Panc1 (cell line): ENCODE data around the gene NACA2.

Source experiments
- POLR2AphosphoS5 ChIP-seq: IDR thresholded peaks from 2 replicates; pipeline ENCODE4 v1.6.1; 2012; ENCODE audit warnings: mild to moderate bottlenecking, low read depth, low read length, moderate library complexity
- TF ChIP-seq, protein P1 (sequence below): fragments of 450-650 bp; IDR thresholded peaks from 2 replicates; pipeline ENCODE4 v1.5.1; 2017; ENCODE audit warnings: mild to moderate bottlenecking
- TF ChIP-seq, protein P2 (sequence below), 2 experiments: IDR thresholded peaks; 2 replicates each; pipeline ENCODE4 v1.6.1; 2011 to 2012; ENCODE audit warnings: low read depth in 2 of 2, control low read depth in 1 of 2, low read length in 1 of 2, mild to moderate bottlenecking in 1 of 2, moderate library complexity in 1 of 2; ENCODE audit not compliant: insufficient read depth in 1 of 2

GRCh38 chr17:61575983-61576382 is 15.0 kb downstream of the NACA2 start:
- TF ChIP-seq, protein P1, sequence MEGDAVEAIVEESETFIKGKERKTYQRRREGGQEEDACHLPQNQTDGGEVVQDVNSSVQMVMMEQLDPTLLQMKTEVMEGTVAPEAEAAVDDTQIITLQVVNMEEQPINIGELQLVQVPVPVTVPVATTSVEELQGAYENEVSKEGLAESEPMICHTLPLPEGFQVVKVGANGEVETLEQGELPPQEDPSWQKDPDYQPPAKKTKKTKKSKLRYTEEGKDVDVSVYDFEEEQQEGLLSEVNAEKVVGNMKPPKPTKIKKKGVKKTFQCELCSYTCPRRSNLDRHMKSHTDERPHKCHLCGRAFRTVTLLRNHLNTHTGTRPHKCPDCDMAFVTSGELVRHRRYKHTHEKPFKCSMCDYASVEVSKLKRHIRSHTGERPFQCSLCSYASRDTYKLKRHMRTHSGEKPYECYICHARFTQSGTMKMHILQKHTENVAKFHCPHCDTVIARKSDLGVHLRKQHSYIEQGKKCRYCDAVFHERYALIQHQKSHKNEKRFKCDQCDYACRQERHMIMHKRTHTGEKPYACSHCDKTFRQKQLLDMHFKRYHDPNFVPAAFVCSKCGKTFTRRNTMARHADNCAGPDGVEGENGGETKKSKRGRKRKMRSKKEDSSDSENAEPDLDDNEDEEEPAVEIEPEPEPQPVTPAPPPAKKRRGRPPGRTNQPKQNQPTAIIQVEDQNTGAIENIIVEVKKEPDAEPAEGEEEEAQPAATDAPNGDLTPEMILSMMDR: no peak
- TF ChIP-seq, protein P2, sequence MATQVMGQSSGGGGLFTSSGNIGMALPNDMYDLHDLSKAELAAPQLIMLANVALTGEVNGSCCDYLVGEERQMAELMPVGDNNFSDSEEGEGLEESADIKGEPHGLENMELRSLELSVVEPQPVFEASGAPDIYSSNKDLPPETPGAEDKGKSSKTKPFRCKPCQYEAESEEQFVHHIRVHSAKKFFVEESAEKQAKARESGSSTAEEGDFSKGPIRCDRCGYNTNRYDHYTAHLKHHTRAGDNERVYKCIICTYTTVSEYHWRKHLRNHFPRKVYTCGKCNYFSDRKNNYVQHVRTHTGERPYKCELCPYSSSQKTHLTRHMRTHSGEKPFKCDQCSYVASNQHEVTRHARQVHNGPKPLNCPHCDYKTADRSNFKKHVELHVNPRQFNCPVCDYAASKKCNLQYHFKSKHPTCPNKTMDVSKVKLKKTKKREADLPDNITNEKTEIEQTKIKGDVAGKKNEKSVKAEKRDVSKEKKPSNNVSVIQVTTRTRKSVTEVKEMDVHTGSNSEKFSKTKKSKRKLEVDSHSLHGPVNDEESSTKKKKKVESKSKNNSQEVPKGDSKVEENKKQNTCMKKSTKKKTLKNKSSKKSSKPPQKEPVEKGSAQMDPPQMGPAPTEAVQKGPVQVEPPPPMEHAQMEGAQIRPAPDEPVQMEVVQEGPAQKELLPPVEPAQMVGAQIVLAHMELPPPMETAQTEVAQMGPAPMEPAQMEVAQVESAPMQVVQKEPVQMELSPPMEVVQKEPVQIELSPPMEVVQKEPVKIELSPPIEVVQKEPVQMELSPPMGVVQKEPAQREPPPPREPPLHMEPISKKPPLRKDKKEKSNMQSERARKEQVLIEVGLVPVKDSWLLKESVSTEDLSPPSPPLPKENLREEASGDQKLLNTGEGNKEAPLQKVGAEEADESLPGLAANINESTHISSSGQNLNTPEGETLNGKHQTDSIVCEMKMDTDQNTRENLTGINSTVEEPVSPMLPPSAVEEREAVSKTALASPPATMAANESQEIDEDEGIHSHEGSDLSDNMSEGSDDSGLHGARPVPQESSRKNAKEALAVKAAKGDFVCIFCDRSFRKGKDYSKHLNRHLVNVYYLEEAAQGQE (IDR thresholded peaks at IDR 0.05; ENCODE audit: insufficient read depth in 1 of 2, low read depth in 2 of 2, low read length in 1 of 2): no peak
- no peak for TF ChIP-seq POLR2AphosphoS5
